Transverse colon (tissue), 3 donors: ENCODE measurements around the gene SLC4A3.

Source experiments
- EP300 ChIP-seq: sonication (generic); formaldehyde crosslinking; IDR thresholded peaks from one replicate; pipeline ENCODE4 v1.6.1; 2017; ENCODE audit warnings: antibody characterized with exemption, low read depth
- POLR2A ChIP-seq: fragments of 450-650 bp; IDR thresholded peaks from one replicate; pipeline ENCODE4 v1.6.1; 2016; ENCODE audit warnings: antibody characterized with exemption, mild to moderate bottlenecking, moderate library complexity
- TF ChIP-seq, protein P1 (sequence below), 5 experiments: fragments of 200-600 bp in 3 of 5; fragments of 450-650 bp in 2 of 5; sonication (generic) in 3 of 5; IDR thresholded peaks; 1 replicate in 2 of 5; 2 replicates in 3 of 5; pipeline ENCODE4 v1.5.1; 2016 to 2017; ENCODE audit warnings: antibody characterized with exemption in 5 of 5, inconsistent platforms in 3 of 5, mild to moderate bottlenecking in 2 of 5, moderate library complexity in 1 of 5

GRCh38 chr2:219625179-219625578, 2.3 kb upstream of the SLC4A3 start:
- no peak for TF ChIP-seq POLR2A
- TF ChIP-seq, protein P1, sequence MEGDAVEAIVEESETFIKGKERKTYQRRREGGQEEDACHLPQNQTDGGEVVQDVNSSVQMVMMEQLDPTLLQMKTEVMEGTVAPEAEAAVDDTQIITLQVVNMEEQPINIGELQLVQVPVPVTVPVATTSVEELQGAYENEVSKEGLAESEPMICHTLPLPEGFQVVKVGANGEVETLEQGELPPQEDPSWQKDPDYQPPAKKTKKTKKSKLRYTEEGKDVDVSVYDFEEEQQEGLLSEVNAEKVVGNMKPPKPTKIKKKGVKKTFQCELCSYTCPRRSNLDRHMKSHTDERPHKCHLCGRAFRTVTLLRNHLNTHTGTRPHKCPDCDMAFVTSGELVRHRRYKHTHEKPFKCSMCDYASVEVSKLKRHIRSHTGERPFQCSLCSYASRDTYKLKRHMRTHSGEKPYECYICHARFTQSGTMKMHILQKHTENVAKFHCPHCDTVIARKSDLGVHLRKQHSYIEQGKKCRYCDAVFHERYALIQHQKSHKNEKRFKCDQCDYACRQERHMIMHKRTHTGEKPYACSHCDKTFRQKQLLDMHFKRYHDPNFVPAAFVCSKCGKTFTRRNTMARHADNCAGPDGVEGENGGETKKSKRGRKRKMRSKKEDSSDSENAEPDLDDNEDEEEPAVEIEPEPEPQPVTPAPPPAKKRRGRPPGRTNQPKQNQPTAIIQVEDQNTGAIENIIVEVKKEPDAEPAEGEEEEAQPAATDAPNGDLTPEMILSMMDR (IDR thresholded peaks at IDR 0.05), result no peak
- no peak for TF ChIP-seq EP300
